ENCODE measurements around the gene DENR.

DNA sequence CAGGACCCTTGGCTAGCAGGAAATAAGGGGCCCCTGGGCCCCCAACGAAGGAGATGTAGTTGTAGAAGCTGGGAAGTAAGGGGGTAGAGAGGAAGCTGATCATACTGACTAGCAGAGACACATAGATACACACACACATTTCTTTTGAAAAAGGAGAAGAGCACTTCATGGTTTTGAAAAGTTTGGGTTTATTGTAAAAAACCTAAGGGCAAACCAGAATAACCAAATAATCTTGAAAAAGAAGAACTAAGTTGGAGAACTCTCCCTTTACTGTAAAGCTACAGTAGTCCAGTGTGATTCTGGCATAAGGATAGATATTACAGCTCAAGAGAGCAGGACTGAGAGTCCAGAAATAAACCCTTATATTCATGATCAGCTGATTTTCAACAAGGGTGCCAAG is 30.2 kb upstream of the DENR start:
- TF ChIP-seq, protein P1, sequence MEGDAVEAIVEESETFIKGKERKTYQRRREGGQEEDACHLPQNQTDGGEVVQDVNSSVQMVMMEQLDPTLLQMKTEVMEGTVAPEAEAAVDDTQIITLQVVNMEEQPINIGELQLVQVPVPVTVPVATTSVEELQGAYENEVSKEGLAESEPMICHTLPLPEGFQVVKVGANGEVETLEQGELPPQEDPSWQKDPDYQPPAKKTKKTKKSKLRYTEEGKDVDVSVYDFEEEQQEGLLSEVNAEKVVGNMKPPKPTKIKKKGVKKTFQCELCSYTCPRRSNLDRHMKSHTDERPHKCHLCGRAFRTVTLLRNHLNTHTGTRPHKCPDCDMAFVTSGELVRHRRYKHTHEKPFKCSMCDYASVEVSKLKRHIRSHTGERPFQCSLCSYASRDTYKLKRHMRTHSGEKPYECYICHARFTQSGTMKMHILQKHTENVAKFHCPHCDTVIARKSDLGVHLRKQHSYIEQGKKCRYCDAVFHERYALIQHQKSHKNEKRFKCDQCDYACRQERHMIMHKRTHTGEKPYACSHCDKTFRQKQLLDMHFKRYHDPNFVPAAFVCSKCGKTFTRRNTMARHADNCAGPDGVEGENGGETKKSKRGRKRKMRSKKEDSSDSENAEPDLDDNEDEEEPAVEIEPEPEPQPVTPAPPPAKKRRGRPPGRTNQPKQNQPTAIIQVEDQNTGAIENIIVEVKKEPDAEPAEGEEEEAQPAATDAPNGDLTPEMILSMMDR (IDR thresholded peaks at IDR 0.05; ENCODE audit: low read depth, low read length): no peak
- TF ChIP-seq POLR2A (IDR thresholded peaks at IDR 0.05; ENCODE audit: extremely low read depth, insufficient read length): no peak
- TF ChIP-seq, protein P2, sequence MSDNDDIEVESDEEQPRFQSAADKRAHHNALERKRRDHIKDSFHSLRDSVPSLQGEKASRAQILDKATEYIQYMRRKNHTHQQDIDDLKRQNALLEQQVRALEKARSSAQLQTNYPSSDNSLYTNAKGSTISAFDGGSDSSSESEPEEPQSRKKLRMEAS (IDR thresholded peaks at IDR 0.05; ENCODE audit: low read depth, low read length): no peak
- no peak for TF ChIP-seq MYC (IDR thresholded peaks at IDR 0.05; ENCODE audit: low read depth, low read length)

All from NB4 (cell line).